CD4-positive, alpha-beta T cell (primary cell): ENCODE measurements around the gene ILK. TPM values are rescaled to one million over a fixed set of nuclear protein-coding genes. Genes with fewer than 3 reads are reported as not detected.

Experiments
- ATAC-seq: fragments of 200-7000 bp; cut with Tn5 transposase; one replicate; pipeline ENCODE4 v1.10.0; 2022; ENCODE audit warnings: mild to moderate bottlenecking; ENCODE audit not compliant: poor library complexity
- CTCF ChIA-PET: fragments of 350-600 bp; sonication (Branson Sonifier 250); formaldehyde crosslinking; loops from one replicate; lab custom pipeline; 2021; ENCODE audit warnings: antibody characterized with exemption, inconsistent platforms; lab: Charles Lee
- POLR2A ChIA-PET: fragments of 350-600 bp; sonication (Branson Sonifier 250); formaldehyde crosslinking; loops from one replicate; lab custom pipeline; 2021; ENCODE audit warnings: antibody characterized with exemption, inconsistent platforms; lab: Charles Lee
- DNase-seq, 14 experiments: peaks; one replicate each; pipeline ENCODE4 v3.0.0-alpha.2; 2013 to 2020; ENCODE audit warnings: mixed read lengths in 2 of 14
- H3K27ac ChIP-seq, 2 donors: one replicate each; pipeline versions ENCODE4 v1.5.1 to v1.7.0; 2013; ENCODE audit warnings: low read length in 2 of 2, low read depth in 1 of 2, mild to moderate bottlenecking in 1 of 2
- H3K27me3 ChIP-seq, 2 experiments: 1 replicate in 1 of 2; 2 replicates in 1 of 2; pipeline versions ENCODE4 v1.6.1 to v1.7.0; 2013; ENCODE audit warnings: low read length in 2 of 2, control low read depth in 1 of 2, mild to moderate bottlenecking in 1 of 2, moderate library complexity in 1 of 2; ENCODE audit not compliant: insufficient read depth in 2 of 2, control insufficient read depth in 1 of 2
- H3K36me3 ChIP-seq: one replicate; pipeline ENCODE4 v1.6.1; 2013; ENCODE audit warnings: low read length, control low read depth; ENCODE audit not compliant: insufficient read depth
- H3K4me1 ChIP-seq: one replicate; pipeline ENCODE4 v1.6.1; 2013; ENCODE audit warnings: low read length, control low read depth; ENCODE audit not compliant: insufficient read depth
- H3K4me3 ChIP-seq: one replicate; pipeline ENCODE4 v1.5.1; 2013; ENCODE audit warnings: mild to moderate bottlenecking, low read length, moderate library complexity
- H3K9me3 ChIP-seq, 2 experiments: 1 replicate in 1 of 2; 2 replicates in 1 of 2; pipeline versions ENCODE4 v1.6.1 to v1.7.0; 2013; ENCODE audit warnings: low read length in 2 of 2, mild to moderate bottlenecking in 2 of 2, control low read depth in 1 of 2, moderate library complexity in 1 of 2; ENCODE audit not compliant: control insufficient read depth in 1 of 2, insufficient read depth in 1 of 2
- H3K27ac Mint-ChIP-seq: one replicate; pipeline ENCODE4 v1.8.0; 2020; ENCODE audit warnings: mixed read lengths
- H3K27me3 Mint-ChIP-seq: one replicate; pipeline ENCODE4 v1.8.0; 2021; ENCODE audit warnings: mixed read lengths
- H3K36me3 Mint-ChIP-seq: one replicate; pipeline ENCODE4 v1.8.0; 2021; ENCODE audit warnings: low read depth, mixed read lengths
- H3K4me1 Mint-ChIP-seq: one replicate; pipeline ENCODE4 v1.8.0; 2021; ENCODE audit warnings: low read depth, mixed read lengths
- H3K4me3 Mint-ChIP-seq: one replicate; pipeline ENCODE4 v1.8.0; 2020; ENCODE audit warnings: mild to moderate bottlenecking, mixed read lengths
- H3K9me3 Mint-ChIP-seq: one replicate; pipeline ENCODE4 v1.8.0; 2020; ENCODE audit warnings: mixed read lengths
- intact Hi-C, 2 experiments: fragments of 100-400 bp; cut with DNase I in 1 of 2; cut with micrococcal nuclease in 1 of 2; formaldehyde crosslinking; loops; one replicate each; pipeline versions ENCODE4 v1.15.1 to v1.9.0; 2023 to 2025; cut with DNase I, micrococcal nuclease
- total RNA-seq, 174 experiments: library from RNA in 2 of 174; stranded (reverse) in 2 of 174; gene quantifications; one replicate each; pipeline ENCODE4 v1.2.3 and lab custom pipeline; 2021 to 2026
- TF ChIP-seq, protein P1 (sequence below): fragments of 200-600 bp; IDR thresholded peaks from one replicate; pipeline ENCODE4 v1.8.0; 2022; ENCODE audit warnings: antibody characterized with exemption, mild to moderate bottlenecking

The ILK gene
- total RNA-seq, 2 experiments from 2014 or later = 19.2 to 21.0 TPM

DNA sequence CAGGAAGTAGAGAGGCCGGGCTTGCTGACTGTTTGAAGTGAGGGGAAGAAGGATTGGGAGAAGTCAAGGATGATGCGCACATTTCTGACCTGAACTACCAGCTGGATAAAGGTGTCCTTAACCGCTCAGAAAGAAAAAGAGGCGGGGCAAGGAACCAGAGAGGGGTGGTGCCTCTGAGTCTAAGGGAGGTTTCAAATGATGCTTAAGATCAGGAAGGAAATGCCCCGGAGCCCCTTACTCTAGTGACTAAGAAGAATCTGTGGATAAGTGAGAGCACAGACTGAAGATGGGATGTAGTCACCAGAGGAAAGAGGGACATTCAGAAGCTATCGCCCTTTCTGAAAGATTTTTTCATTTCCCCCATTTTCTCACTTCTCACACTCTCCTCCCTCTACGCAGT, 39.4 kb downstream of the ILK start:
- H3K9me3 Mint-ChIP-seq = no peaks in the 10 kb centered on the region
- H3K4me3 Mint-ChIP-seq = no peak overlapping the region
- DNase-seq = no peak
- H3K4me1 Mint-ChIP-seq = no peaks in the 10 kb centered on the region
- Histone ChIP-seq H3K4me3 (no peak overlapping the region), H3K9me3 (no peaks in the 10 kb centered on the region), H3K4me1 (peaks cover 43% of the 10 kb centered on the region), H3K27ac (no peak overlapping the region), H3K27me3 (no peaks in the 10 kb centered on the region), H3K36me3 (peaks cover 2% of the 10 kb centered on the region)
- POLR2A ChIA-PET = interaction anchor here (1.1 kb wide), 1 partner anchor 23 kb away, joined by 4 read pairs; the partner anchor contains the start of gene TPP1
- H3K36me3 Mint-ChIP-seq = peaks cover 7% of the 10 kb centered on the region
- no peak for ATAC-seq
- H3K27ac Mint-ChIP-seq = no peak overlapping the region
- TF ChIP-seq, protein P1, sequence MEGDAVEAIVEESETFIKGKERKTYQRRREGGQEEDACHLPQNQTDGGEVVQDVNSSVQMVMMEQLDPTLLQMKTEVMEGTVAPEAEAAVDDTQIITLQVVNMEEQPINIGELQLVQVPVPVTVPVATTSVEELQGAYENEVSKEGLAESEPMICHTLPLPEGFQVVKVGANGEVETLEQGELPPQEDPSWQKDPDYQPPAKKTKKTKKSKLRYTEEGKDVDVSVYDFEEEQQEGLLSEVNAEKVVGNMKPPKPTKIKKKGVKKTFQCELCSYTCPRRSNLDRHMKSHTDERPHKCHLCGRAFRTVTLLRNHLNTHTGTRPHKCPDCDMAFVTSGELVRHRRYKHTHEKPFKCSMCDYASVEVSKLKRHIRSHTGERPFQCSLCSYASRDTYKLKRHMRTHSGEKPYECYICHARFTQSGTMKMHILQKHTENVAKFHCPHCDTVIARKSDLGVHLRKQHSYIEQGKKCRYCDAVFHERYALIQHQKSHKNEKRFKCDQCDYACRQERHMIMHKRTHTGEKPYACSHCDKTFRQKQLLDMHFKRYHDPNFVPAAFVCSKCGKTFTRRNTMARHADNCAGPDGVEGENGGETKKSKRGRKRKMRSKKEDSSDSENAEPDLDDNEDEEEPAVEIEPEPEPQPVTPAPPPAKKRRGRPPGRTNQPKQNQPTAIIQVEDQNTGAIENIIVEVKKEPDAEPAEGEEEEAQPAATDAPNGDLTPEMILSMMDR = no peak
- CTCF ChIA-PET = interaction anchor here (1.9 kb wide), 1 partner anchor 50 kb away, joined by 3 read pairs; no protein-coding TSS in a partner anchor
- intact Hi-C loops = no loop called here
- no peaks in the 10 kb centered on the region for H3K27me3 Mint-ChIP-seq

DNA sequence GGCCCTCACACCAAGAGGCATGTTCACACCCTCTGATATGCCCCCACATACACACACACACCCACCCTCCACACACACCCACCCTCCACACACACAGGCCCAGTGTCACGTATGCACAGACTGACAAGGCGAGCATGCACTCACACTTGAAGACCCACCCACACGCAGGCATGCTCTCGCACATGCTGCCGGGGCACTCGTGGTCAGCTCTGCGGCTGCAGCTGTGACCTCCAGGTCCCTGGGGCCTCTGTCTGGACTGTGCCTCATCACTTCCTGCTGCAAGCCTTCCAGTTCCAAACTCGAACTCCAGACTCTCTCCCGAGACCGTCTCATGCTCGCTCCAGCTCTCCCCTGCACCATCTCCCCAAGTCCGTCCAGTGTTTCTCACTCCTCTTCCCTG, 42.5 kb downstream of the ILK start:
- TF ChIP-seq, protein P1 = no peak
- no peaks in the 10 kb centered on the region for H3K36me3 ChIP-seq
- ChIA-PET CTCF (no interaction called here), POLR2A (interaction anchor here (1.1 to 5.1 kb wide), 6 partner anchors 8 to 37 kb away, joined by 3 to 41 read pairs (median 22); partner anchors contain the start of genes MRPL17, TAF10 and TPP1)
- Mint-ChIP-seq H3K27ac (no peak overlapping the region), H3K4me1 (no peaks in the 10 kb centered on the region), H3K4me3 (no peak overlapping the region), H3K9me3 (no peaks in the 10 kb centered on the region), H3K27me3 (no peaks in the 10 kb centered on the region), H3K36me3 (no peaks in the 10 kb centered on the region)
- no peaks in the 10 kb centered on the region for H3K27me3 ChIP-seq
- H3K4me1 ChIP-seq = peaks cover 52% of the 10 kb centered on the region
- H3K27ac ChIP-seq = peak overlapping the region in 1 of 2 donors; percentile 76
- no peak for ATAC-seq
- intact Hi-C loops = no loop called here
- H3K4me3 ChIP-seq = peak overlapping the region; percentile 22
- DNase-seq = no peak
- no peaks in the 10 kb centered on the region for H3K9me3 ChIP-seq

DNA sequence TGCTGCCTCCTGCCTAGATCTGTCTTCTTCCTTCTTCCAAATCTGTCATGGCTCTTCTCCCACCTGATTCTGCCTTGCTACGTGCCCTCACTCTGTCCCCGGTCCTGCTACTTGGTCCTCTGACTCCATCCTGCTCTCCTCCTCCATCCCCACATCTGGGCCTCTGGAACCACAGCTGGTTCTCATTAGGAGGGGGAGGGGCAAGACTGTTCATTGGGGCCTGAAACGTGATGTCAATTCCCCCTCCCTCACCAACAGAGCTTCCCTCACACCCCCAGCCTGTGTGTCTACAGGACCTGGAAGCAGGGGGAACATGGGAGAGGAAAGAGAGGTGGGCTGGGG, 43.0 kb downstream of the ILK start:
- Histone ChIP-seq H3K4me3 (peak overlapping the region; percentile 22), H3K9me3 (no peaks in the 10 kb centered on the region), H3K27ac (peak overlapping the region; percentile 72 to 76), H3K27me3 (no peaks in the 10 kb centered on the region), H3K36me3 (no peaks in the 10 kb centered on the region), H3K4me1 (peaks cover 52% of the 10 kb centered on the region)
- DNase-seq = no peak
- no peaks in the 10 kb centered on the region for H3K4me1 Mint-ChIP-seq
- no peak overlapping the region for H3K4me3 Mint-ChIP-seq
- no peaks in the 10 kb centered on the region for H3K36me3 Mint-ChIP-seq
- H3K9me3 Mint-ChIP-seq = no peaks in the 10 kb centered on the region
- ChIA-PET CTCF (interaction anchor here (1.1 to 1.7 kb wide), 2 partner anchors 21 to 34 kb away, joined by 3 to 5 read pairs; partner anchors contain the start of gene TAF10), POLR2A (interaction anchor here (0.8 to 5.1 kb wide), 9 partner anchors 8 to 165 kb away, joined by 3 to 41 read pairs (median 8); partner anchors contain the start of genes ARFIP2, DCHS1, MRPL17 and TAF10)
- H3K27ac Mint-ChIP-seq = no peak overlapping the region
- peak; percentile 33 for ATAC-seq
- intact Hi-C loops = no loop called here
- TF ChIP-seq, protein P1 = no peak
- no peaks in the 10 kb centered on the region for H3K27me3 Mint-ChIP-seq
